Measurements from ENCODE around the gene WWOX. TPM values are rescaled to one million over a fixed set of nuclear protein-coding genes. Genes with fewer than 3 reads are reported as not detected.

WWOX gene
- total RNA-seq, 1 experiment from 2014 or later: 35.6 TPM

DNA sequence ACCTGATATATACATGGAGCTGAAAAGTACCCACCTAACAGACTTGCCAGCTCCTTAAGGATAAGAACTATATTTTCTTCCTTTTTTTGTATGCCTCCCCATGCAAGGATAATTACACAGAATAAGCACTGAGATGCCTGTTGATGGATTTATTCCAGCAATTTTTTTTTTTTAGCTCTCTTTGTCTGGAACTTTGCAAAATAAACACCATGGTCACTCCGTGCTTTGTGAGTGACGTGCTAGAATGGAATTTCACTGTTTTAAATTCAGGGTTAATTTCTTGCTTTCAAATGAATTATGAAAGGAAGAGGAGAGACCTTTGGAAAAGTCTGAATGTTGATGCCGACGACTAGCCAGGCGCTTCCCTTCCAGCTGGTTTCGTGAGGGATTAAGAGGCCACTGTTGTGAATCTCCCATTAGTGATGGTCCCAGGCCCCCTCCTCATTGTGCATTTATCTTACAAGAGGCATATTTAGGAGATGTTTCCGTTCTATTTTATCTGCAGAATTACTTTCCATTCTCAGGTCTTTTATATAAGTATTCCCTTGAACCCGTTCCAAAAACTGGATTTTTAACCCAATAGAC lies 529.1 kb downstream of the WWOX start:
- Histone ChIP-seq H3F3A (ENCODE audit: insufficient read depth, low read depth) (no peaks in the 10 kb centered on the region), H4K20me1 (ENCODE audit: insufficient read depth) (no peaks in the 10 kb centered on the region), H3K4me2 (no peak overlapping the region), H3K4me3 (no peak overlapping the region), H3K4me1 (replicated peaks; ENCODE audit: insufficient read depth) (no peaks in the 10 kb centered on the region), H3K9me3 (ENCODE audit: insufficient read depth, low read depth) (no peaks in the 10 kb centered on the region), H3K79me2 (ENCODE audit: low read depth) (no peaks in the 10 kb centered on the region), H3K27me3 (ENCODE audit: insufficient read depth, low read depth) (no peaks in the 10 kb centered on the region), H2AFZ (no peak overlapping the region), H3K27ac (no peak overlapping the region), H3K36me3 (ENCODE audit: low read depth) (no peaks in the 10 kb centered on the region), H3K9me2 (ENCODE audit: insufficient read depth) (no peaks in the 10 kb centered on the region)
- POLR2A ChIA-PET (ENCODE audit: unreplicated experiment): no interaction called here
- intact Hi-C loops (cut with micrococcal nuclease; ENCODE audit: unreplicated experiment): no loop called here
- no peak for TF ChIP-seq CTCF (conservative IDR thresholded peaks at IDR 0.05)
- TF ChIP-seq EZH2 (IDR thresholded peaks at IDR 0.05; ENCODE audit: low read depth): no peak
- BruUV-seq (replicated peaks): no TSS peak
- no peak for DNase-seq
- CTCF ChIA-PET: no interaction called here

DNA sequence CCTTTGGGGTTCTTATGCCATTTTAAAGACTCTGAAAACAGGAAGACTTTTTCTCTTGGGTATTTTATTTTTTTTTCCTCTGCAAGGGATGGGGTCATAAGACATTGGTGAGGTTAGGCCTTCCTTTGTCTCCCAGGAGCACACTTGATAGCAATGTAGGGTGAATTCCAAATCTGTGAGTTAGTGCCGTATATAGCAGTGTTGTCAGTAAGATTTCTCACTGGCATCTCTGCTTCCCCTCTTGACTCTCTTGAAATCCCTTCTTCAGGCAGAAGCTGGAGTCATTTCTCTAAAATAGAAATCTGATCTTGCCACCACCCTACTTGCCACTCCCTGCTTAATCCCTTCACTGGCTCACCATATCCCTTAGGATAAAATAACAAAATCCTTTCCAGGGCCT lies 529.7 kb downstream of the WWOX start:
- no peak overlapping the region for H3K27ac ChIP-seq
- ChIA-PET POLR2A (ENCODE audit: unreplicated experiment) (no interaction called here), CTCF (no interaction called here)
- H3K4me3 ChIP-seq: no peak overlapping the region
- H4K20me1 ChIP-seq (ENCODE audit: insufficient read depth): no peaks in the 10 kb centered on the region
- H3F3A ChIP-seq (ENCODE audit: insufficient read depth, low read depth): no peaks in the 10 kb centered on the region
- no peaks in the 10 kb centered on the region for H3K9me3 ChIP-seq (ENCODE audit: insufficient read depth, low read depth)
- intact Hi-C loops (cut with micrococcal nuclease; ENCODE audit: unreplicated experiment): no loop called here
- no peaks in the 10 kb centered on the region for H3K27me3 ChIP-seq (ENCODE audit: insufficient read depth, low read depth)
- H2AFZ ChIP-seq: no peak overlapping the region
- H3K4me2 ChIP-seq: no peak overlapping the region
- H3K36me3 ChIP-seq (ENCODE audit: low read depth): no peaks in the 10 kb centered on the region
- no peaks in the 10 kb centered on the region for H3K4me1 ChIP-seq (replicated peaks; ENCODE audit: insufficient read depth)
- H3K9me2 ChIP-seq (ENCODE audit: insufficient read depth): no peaks in the 10 kb centered on the region
- no TSS peak for BruUV-seq (replicated peaks)
- TF ChIP-seq CTCF (conservative IDR thresholded peaks at IDR 0.05) (no peak), EZH2 (IDR thresholded peaks at IDR 0.05; ENCODE audit: low read depth) (no peak)
- H3K79me2 ChIP-seq (ENCODE audit: low read depth): no peaks in the 10 kb centered on the region
- DNase-seq: no peak

- H3K4me3 ChIP-seq: no peak overlapping the region
- H3F3A ChIP-seq (ENCODE audit: insufficient read depth, low read depth): no peaks in the 10 kb centered on the region
- H3K36me3 ChIP-seq (ENCODE audit: low read depth): no peaks in the 10 kb centered on the region
- H3K4me2 ChIP-seq: no peak overlapping the region
- no peaks in the 10 kb centered on the region for H3K4me1 ChIP-seq (replicated peaks; ENCODE audit: insufficient read depth)
- intact Hi-C loops (cut with micrococcal nuclease; ENCODE audit: unreplicated experiment): no loop called here
- DNase-seq: no peak
- TF ChIP-seq EZH2 (IDR thresholded peaks at IDR 0.05; ENCODE audit: low read depth): no peak
- TF ChIP-seq CTCF (conservative IDR thresholded peaks at IDR 0.05): no peak
- CTCF ChIA-PET: no interaction called here
- no peaks in the 10 kb centered on the region for H4K20me1 ChIP-seq (ENCODE audit: insufficient read depth)
- no peaks in the 10 kb centered on the region for H3K9me3 ChIP-seq (ENCODE audit: insufficient read depth, low read depth)
- H3K27me3 ChIP-seq (ENCODE audit: insufficient read depth, low read depth): no peaks in the 10 kb centered on the region
- H3K27ac ChIP-seq: no peak overlapping the region
- POLR2A ChIA-PET (ENCODE audit: unreplicated experiment): no interaction called here
- H3K79me2 ChIP-seq (ENCODE audit: low read depth): no peaks in the 10 kb centered on the region
- H3K9me2 ChIP-seq (ENCODE audit: insufficient read depth): no peaks in the 10 kb centered on the region
- H2AFZ ChIP-seq: no peak overlapping the region
- no TSS peak for BruUV-seq (replicated peaks)
Observed at GRCh38 chr16:78630102-78630501, 530.6 kb downstream of the WWOX start.

All from PC-9 (cell line).